ENCODE measurements around the gene BAIAP3.

Gene BAIAP3

GRCh38 chr16:1392826-1393225 lies 59.4 kb downstream of the BAIAP3 start:
- no peak for DNase-seq

DNA sequence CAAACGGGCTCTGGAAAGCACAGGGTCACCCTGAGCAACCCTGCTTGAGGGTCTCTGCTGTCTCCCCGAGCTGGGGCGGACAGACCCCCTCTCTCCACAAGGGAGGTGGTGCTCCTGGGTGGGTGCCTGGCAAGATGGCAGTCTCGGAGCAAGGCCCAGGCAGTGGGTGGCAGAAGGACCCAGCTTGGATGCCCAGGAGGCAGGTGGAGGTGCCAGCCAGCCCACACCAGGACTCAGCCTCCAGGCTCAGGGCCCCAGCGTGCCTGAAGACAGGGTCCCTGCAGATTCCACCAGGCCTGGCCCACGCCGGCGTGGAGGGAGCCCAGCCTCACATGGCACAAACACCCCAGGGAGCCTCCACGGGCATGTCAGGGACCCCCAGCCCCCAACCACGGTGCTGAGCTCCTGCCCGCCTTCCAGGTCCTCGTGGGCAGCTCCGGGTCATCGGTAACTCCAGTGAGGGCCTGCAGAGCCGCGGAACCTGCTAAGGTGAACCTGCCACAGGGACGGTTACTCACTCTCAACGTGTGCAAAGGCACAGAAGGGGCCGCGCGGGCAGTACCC lies 60.2 kb downstream of the BAIAP3 start:
- DNase-seq, result no peak

DNA sequence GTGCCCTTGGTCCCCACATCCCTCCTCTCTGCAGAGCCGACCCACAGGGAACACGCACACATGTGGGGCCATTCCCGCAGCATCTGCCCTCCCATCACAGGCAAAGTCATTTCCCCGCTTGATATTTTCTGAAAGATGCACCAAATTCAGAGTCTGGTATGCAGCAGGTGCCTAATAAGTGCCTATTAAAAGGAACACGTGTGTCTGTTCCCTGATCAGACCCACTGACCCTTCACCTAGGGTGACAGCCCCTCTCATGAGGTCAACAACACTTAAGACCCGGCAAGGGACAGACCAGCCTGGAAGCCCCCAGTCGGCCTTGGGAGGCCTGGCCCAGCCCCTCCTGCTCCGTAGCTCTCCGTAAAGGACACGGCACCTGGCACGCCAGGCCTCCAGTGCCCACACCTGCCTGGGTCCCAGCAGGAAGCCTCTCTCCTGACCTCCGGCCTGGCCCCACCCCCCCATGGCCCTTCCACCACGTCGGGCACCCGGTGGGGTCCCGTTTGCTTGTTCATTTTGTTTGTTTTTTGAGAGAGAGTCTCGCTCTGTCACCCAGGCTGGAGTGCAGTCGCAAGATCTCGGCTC lies 61.0 kb downstream of the BAIAP3 start:
- no peak for DNase-seq

- no peak for DNase-seq
Observed at GRCh38 chr16:1395444-1396031, 62.1 kb downstream of the BAIAP3 start.

GRCh38 chr16:1397779-1398178 lies 64.3 kb downstream of the BAIAP3 start:
- DNase-seq, result no peak

GRCh38 chr16:1398351-1398750 lies 64.9 kb downstream of the BAIAP3 start:
- no peak for DNase-seq
